Stimulated activated CD8-positive, alpha-beta memory T cell treated with anti-CD3 and anti-CD28 coated beads, Interleukin-2, amount 100 ng/mL, for 1 hour (primary cell): Measurements from ENCODE around the gene ADGRE1.

Source experiments
- DNase-seq, 2 donors: peaks; one replicate each; pipeline ENCODE4 v3.0.0-alpha.2; 2020; ENCODE audit warnings: low read depth in 2 of 2

ADGRE1 gene

GRCh38 chr19:6875218-6875617, 12.2 kb upstream of the ADGRE1 start:
- no peak for DNase-seq

GRCh38 chr19:6876748-6877147, 10.6 kb upstream of the ADGRE1 start:
- DNase-seq: no peak

- DNase-seq: no peak
Observed at GRCh38 chr19:6877766-6878165, 9.6 kb upstream of the ADGRE1 start.

GRCh38 chr19:6886277-6886897, 992 bp upstream of the ADGRE1 start:
- no peak for DNase-seq

- DNase-seq: no peak
Observed at GRCh38 chr19:6888967-6889366, 1.6 kb downstream of the ADGRE1 start.

- no peak for DNase-seq
Observed at GRCh38 chr19:6890401-6890913, 3.1 kb downstream of the ADGRE1 start.

- no peak for DNase-seq
Observed at GRCh38 chr19:6890938-6891337, 3.6 kb downstream of the ADGRE1 start.

GRCh38 chr19:6891761-6892385, 4.5 kb downstream of the ADGRE1 start:
- no peak for DNase-seq

GRCh38 chr19:6894313-6894712, 6.9 kb downstream of the ADGRE1 start:
- no peak for DNase-seq

- DNase-seq: no peak
Observed at GRCh38 chr19:6903446-6903845, 16.1 kb downstream of the ADGRE1 start.

GRCh38 chr19:6906559-6907060, 19.2 kb downstream of the ADGRE1 start:
- no peak for DNase-seq

GRCh38 chr19:6911523-6911922, 24.1 kb downstream of the ADGRE1 start:
- DNase-seq: no peak

GRCh38 chr19:6914321-6914720, 26.9 kb downstream of the ADGRE1 start:
- no peak for DNase-seq

GRCh38 chr19:6916952-6917351, 29.6 kb downstream of the ADGRE1 start:
- no peak for DNase-seq

- no peak for DNase-seq
Observed at GRCh38 chr19:6925386-6925785, 38.0 kb downstream of the ADGRE1 start.

- DNase-seq: no peak
Observed at GRCh38 chr19:6925801-6926751, 38.7 kb downstream of the ADGRE1 start.

GRCh38 chr19:6930190-6930589, 42.8 kb downstream of the ADGRE1 start:
- no peak for DNase-seq

- DNase-seq: no peak
Observed at GRCh38 chr19:6935069-6935468, 47.7 kb downstream of the ADGRE1 start.

- DNase-seq: no peak
Observed at GRCh38 chr19:6935618-6936017, 48.2 kb downstream of the ADGRE1 start.

GRCh38 chr19:6945733-6946132, 58.4 kb downstream of the ADGRE1 start:
- no peak for DNase-seq

- DNase-seq: no peak
Observed at GRCh38 chr19:6947745-6948144, 60.4 kb downstream of the ADGRE1 start.

GRCh38 chr19:6948884-6949283, 61.5 kb downstream of the ADGRE1 start:
- DNase-seq: no peak
